Neural cell (in vitro differentiated cells): Measurements from ENCODE around the gene NT5DC4. TPM values are rescaled to one million over a fixed set of nuclear protein-coding genes. Genes with fewer than 3 reads are reported as not detected.

ENCODE experiments used
- H2AFZ ChIP-seq: fragments of 200-600, 300-800 bp; sonication (generic), shearing (Covaris generic); 2 replicates; pipeline ENCODE4 v1.6.0; 2014; ENCODE audit warnings: low read depth, mild to moderate bottlenecking, antibody characterized with exemption, low read length, moderate library complexity
- H3F3A ChIP-seq: fragments of 200-600 bp; shearing (Covaris generic); 2 replicates; pipeline ENCODE4 v1.6.1; 2016; ENCODE audit warnings: mild to moderate bottlenecking, moderate library complexity, mixed read lengths, antibody characterized with exemption, low read length; ENCODE audit not compliant: insufficient read depth, poor library complexity, severe bottlenecking
- H3K27ac ChIP-seq: fragments of 200-600, 300-800 bp; sonication (generic), shearing (Covaris generic); 2 replicates; pipeline ENCODE4 v1.5.1; 2014; ENCODE audit warnings: mild to moderate bottlenecking, low read length, moderate library complexity
- H3K27me3 ChIP-seq: fragments of 300-800, 200-600 bp; sonication (generic), shearing (Covaris generic); 2 replicates; pipeline ENCODE4 v1.6.0; 2014; ENCODE audit warnings: mild to moderate bottlenecking, low read depth, low read length, moderate library complexity; ENCODE audit not compliant: insufficient read depth
- H3K36me3 ChIP-seq: fragments of 300-800, 200-600 bp; sonication (generic), shearing (Covaris generic); 2 replicates; pipeline ENCODE4 v1.5.1; 2014; ENCODE audit warnings: mild to moderate bottlenecking, antibody characterized with exemption, low read length, moderate library complexity; ENCODE audit not compliant: insufficient read depth
- H3K4me2 ChIP-seq: fragments of 300-800, 200-600 bp; sonication (generic), shearing (Covaris generic); 2 replicates; pipeline ENCODE4 v1.6.0; 2014; ENCODE audit warnings: mild to moderate bottlenecking, low read length
- H3K4me3 ChIP-seq: fragments of 300-800, 200-600 bp; sonication (generic), shearing (Covaris generic); 2 replicates; pipeline ENCODE4 v1.5.1; 2014; ENCODE audit warnings: mild to moderate bottlenecking, low read length, moderate library complexity
- H3K79me2 ChIP-seq: fragments of 200-600 bp; shearing (Covaris generic); replicated peaks from 2 replicates; pipeline ENCODE4 v1.6.0; 2014; ENCODE audit warnings: mild to moderate bottlenecking, low read length, moderate library complexity; ENCODE audit not compliant: insufficient read depth
- H3K9ac ChIP-seq: fragments of 300-800, 200-600 bp; sonication (generic), shearing (Covaris generic); 2 replicates; pipeline ENCODE4 v1.6.1; 2016; ENCODE audit warnings: mild to moderate bottlenecking, low read length, mixed read lengths
- H3K9me2 ChIP-seq: fragments of 200-600 bp; shearing (Covaris generic); 2 replicates; pipeline ENCODE4 v1.6.1; 2016; ENCODE audit warnings: mild to moderate bottlenecking, low read length, mixed read lengths; ENCODE audit not compliant: insufficient read depth
- H3K9me3 ChIP-seq: fragments of 200-600, 300-800 bp; sonication (generic), shearing (Covaris generic); 2 replicates; pipeline ENCODE4 v1.6.1; 2016; ENCODE audit warnings: mild to moderate bottlenecking, mixed run types, low read length, moderate library complexity, mixed read lengths
- H4K20me1 ChIP-seq: fragments of 200-600 bp; shearing (Covaris generic); 2 replicates; pipeline ENCODE4 v1.6.1; 2016; ENCODE audit warnings: mild to moderate bottlenecking, mixed run types; ENCODE audit not compliant: insufficient read depth
- CTCF ChIP-seq: fragments of 450-650 bp; IDR thresholded peaks from 2 replicates; pipeline ENCODE4 v1.5.1; 2014; ENCODE audit warnings: antibody characterized with exemption, mild to moderate bottlenecking, moderate library complexity; ENCODE audit not compliant: poor library complexity, severe bottlenecking
- EP300 ChIP-seq: fragments of 450-650 bp; conservative IDR thresholded peaks from 2 replicates; pipeline ENCODE4 v1.6.1; 2014; ENCODE audit warnings: antibody characterized with exemption, mild to moderate bottlenecking, moderate library complexity; ENCODE audit not compliant: poor library complexity, severe bottlenecking
- EZH2 ChIP-seq: fragments of 200-600, 300-800 bp; shearing (Covaris generic), sonication (generic); IDR thresholded peaks from 2 replicates; pipeline ENCODE4 v1.6.1; 2014; ENCODE audit warnings: antibody characterized with exemption, low read length, borderline replicate concordance, mild to moderate bottlenecking; ENCODE audit not compliant: insufficient read depth, poor library complexity, severe bottlenecking
- MXI1 ChIP-seq: fragments of 450-650 bp; conservative IDR thresholded peaks from 2 replicates; pipeline ENCODE4 v1.6.1; 2014; ENCODE audit warnings: antibody characterized with exemption, mild to moderate bottlenecking; ENCODE audit not compliant: poor library complexity, severe bottlenecking
- POLR2AphosphoS5 ChIP-seq: IDR thresholded peaks from 2 replicates; pipeline ENCODE4 v1.6.1; 2012
- RAD21 ChIP-seq: fragments of 450-650 bp; conservative IDR thresholded peaks from 2 replicates; pipeline ENCODE4 v1.6.1; 2014; ENCODE audit warnings: antibody characterized with exemption, mild to moderate bottlenecking, moderate library complexity
- SMC3 ChIP-seq: fragments of 450-650 bp; conservative IDR thresholded peaks from 2 replicates; pipeline ENCODE4 v1.6.1; 2014; ENCODE audit warnings: antibody characterized with exemption, mild to moderate bottlenecking, moderate library complexity; ENCODE audit not compliant: poor library complexity
- TAF1 ChIP-seq: IDR thresholded peaks from 2 replicates; pipeline ENCODE4 v1.6.1; 2012; ENCODE audit warnings: low read depth
- polyA plus RNA-seq: library from polyadenylated mRNA; depleted of rRNA; stranded (reverse); fragments of >200 nt; gene quantifications from 2 replicates; pipeline ENCODE4 v1.2.3, GENCODE V29; 2014
- TF ChIP-seq, protein P1 (sequence below): IDR thresholded peaks from 2 replicates; pipeline ENCODE4 v1.6.1; 2012; ENCODE audit warnings: borderline replicate concordance

The NT5DC4 gene
- polyA plus RNA-seq, 1 donor from 2014 or later = not detected

DNA sequence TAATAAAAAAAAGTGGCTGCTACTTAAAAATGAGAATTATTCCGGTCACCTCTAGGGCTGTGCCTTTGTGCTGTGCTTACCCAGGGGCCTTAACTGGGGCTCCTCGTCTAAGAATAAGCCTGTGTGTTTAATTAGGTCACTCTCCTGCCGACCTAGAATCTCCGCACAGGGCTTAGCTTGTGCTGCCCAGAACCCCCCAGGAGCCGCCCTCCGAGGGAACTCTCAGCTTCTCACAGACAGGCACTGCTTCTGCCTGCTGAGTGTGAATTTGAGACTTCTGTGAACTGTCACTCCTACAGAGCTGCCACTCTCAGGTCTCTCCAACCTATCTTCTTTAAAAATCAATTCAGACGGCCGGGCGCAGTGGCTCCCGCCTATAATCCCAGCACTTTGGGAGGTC lies 11.9 kb upstream of the NT5DC4 start:
- Histone ChIP-seq H3K9me2 (no peaks in the 10 kb centered on the region), H3K27me3 (no peaks in the 10 kb centered on the region), H4K20me1 (no peaks in the 10 kb centered on the region), H3K36me3 (no peaks in the 10 kb centered on the region), H3F3A (no peaks in the 10 kb centered on the region), H3K79me2 (no peaks in the 10 kb centered on the region), H3K27ac (no peak overlapping the region), H3K9ac (no peak overlapping the region), H3K4me2 (no peak overlapping the region), H2AFZ (no peak overlapping the region), H3K9me3 (no peaks in the 10 kb centered on the region), H3K4me3 (no peak overlapping the region)
- TF ChIP-seq SMC3 (no peak), MXI1 (no peak)

DNA sequence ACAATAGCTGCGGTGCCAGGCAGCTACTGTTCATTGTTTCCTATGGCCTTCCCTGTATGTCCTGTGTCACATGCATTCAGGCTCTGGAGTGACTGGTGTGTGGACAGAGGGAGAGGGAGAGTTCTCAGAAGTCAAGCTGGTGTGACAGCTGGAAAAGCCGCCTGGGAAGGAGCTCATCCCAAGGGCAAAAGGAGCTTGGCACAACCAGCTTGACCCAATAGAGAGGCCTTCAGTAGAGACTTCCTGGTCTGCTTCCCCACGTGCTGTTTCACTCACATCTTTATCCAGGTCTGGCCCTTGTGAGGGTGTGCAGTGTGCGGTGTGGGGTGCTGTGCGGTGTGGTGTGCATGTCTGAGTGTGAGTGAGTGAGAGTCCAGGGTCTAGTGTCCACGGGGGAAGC lies 11.1 kb upstream of the NT5DC4 start:
- no peak for TF ChIP-seq EZH2
- TF ChIP-seq SMC3 = no peak
- no peak for TF ChIP-seq EP300
- TF ChIP-seq RAD21 = no peak
- no peak for TF ChIP-seq CTCF
- TF ChIP-seq MXI1 = no peak
- TF ChIP-seq, protein P1, sequence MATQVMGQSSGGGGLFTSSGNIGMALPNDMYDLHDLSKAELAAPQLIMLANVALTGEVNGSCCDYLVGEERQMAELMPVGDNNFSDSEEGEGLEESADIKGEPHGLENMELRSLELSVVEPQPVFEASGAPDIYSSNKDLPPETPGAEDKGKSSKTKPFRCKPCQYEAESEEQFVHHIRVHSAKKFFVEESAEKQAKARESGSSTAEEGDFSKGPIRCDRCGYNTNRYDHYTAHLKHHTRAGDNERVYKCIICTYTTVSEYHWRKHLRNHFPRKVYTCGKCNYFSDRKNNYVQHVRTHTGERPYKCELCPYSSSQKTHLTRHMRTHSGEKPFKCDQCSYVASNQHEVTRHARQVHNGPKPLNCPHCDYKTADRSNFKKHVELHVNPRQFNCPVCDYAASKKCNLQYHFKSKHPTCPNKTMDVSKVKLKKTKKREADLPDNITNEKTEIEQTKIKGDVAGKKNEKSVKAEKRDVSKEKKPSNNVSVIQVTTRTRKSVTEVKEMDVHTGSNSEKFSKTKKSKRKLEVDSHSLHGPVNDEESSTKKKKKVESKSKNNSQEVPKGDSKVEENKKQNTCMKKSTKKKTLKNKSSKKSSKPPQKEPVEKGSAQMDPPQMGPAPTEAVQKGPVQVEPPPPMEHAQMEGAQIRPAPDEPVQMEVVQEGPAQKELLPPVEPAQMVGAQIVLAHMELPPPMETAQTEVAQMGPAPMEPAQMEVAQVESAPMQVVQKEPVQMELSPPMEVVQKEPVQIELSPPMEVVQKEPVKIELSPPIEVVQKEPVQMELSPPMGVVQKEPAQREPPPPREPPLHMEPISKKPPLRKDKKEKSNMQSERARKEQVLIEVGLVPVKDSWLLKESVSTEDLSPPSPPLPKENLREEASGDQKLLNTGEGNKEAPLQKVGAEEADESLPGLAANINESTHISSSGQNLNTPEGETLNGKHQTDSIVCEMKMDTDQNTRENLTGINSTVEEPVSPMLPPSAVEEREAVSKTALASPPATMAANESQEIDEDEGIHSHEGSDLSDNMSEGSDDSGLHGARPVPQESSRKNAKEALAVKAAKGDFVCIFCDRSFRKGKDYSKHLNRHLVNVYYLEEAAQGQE = no peak
- TF ChIP-seq TAF1 = no peak
- TF ChIP-seq POLR2AphosphoS5 = no peak
- H3K79me2 ChIP-seq = no peaks in the 10 kb centered on the region

More for the DNA sequence above, 11.1 kb upstream of the NT5DC4 start:
- no peak overlapping the region for H3K4me3 ChIP-seq
- H3K9ac ChIP-seq = no peak overlapping the region
- no peaks in the 10 kb centered on the region for H3K27me3 ChIP-seq
- H3K4me2 ChIP-seq = no peak overlapping the region
- H3K27ac ChIP-seq = no peak overlapping the region
- no peaks in the 10 kb centered on the region for H3K9me2 ChIP-seq
- no peak overlapping the region for H2AFZ ChIP-seq
- no peaks in the 10 kb centered on the region for H3K9me3 ChIP-seq
- H4K20me1 ChIP-seq = no peaks in the 10 kb centered on the region
- H3F3A ChIP-seq = no peaks in the 10 kb centered on the region
- no peaks in the 10 kb centered on the region for H3K36me3 ChIP-seq
